HPDE6-E6E7 (cell line): Measurements from ENCODE around the gene CCSER2.
"Not testable (repeated sequence)": the region's sequence is repeated elsewhere in the genome, so short reads cannot be mapped to it uniquely, and the experiment has no call there.

Experiments
- DNase-seq: peaks from one replicate; pipeline ENCODE4 v3.0.0; 2011; ENCODE audit warnings: missing footprints; ENCODE audit errors: extremely low spot score

The CCSER2 gene

DNA sequence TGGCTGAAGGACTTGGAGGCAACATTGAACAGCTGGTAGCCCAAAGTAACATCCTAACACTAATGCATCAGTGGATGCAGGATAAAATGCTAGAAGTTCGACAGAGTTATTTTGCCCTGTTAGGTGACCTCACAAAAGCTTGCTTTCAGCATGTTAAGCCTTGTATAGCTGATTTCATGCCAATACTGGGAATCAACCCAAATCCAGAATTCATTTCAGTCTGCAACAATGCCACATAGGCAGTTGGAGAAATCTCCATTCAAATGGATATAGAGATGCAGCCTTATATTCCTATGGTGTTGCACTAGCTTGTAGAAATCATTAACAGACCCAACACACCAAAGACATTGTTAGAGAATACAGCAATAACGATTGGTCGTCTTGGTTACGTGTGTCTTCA, 62.9 kb downstream of the CCSER2 start:
- no peak for DNase-seq

GRCh38 chr10:84392181-84392580, 63.8 kb downstream of the CCSER2 start:
- DNase-seq, result no peak

DNA sequence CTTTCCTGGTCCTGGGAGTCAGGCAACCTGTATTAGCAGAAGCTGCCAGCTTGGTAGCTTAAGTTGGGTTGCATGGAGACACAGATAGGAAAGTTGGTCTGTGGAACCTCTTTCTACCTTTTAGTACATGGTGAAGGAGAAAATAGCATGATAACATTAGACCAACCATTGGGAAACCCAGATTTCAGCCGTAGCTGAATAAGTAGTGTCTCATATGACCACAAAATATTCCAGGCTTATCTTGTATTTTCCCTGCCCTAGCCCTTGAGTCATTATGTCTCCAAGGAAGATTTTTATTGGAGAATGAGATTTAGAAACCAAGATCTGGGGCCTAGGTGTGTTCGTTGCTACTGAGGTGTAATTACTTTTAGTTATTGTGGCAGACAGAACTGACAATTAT, 67.2 kb downstream of the CCSER2 start:
- no peak for DNase-seq

- DNase-seq, result no peak
Measured at GRCh38 chr10:84397735-84398144, 69.4 kb downstream of the CCSER2 start.

- DNase-seq, result no peak
Measured at GRCh38 chr10:84398696-84399095, 70.3 kb downstream of the CCSER2 start.

DNA sequence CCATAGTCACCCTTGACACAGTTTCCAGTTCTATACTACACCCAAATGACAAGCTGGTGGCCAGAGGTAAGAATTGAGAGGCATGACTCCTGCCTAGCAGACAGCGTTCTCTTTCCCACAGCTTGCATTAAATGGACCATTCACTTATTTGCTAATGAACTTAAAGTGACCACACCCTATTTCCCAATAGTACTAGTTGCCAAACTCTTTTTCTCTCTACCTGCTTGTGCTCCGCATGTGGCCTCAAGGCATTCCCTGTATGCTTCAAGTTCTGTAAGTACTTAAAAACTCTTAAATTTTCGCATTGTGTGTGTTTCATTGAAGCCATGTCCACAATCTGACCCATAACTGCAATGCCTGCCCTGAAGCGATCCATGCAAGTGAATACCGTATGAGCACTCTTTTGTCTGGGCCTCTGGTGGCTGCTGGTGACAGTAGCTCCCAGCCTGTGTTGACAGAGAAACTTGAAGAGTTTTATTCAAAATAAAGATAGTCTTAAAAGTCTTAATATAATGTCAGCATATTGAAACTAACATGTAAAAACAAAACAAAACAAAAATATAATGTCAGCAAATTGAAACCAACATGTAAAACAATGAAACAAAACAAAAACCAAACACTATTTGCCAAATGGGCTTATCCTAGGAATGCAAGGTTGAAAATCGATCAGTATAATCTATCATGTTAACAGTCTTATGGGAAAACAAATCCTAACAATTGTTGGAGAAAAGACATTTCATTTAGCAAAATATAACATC, 73.6 kb downstream of the CCSER2 start:
- DNase-seq, result no peak

GRCh38 chr10:84404783-84405182, 76.4 kb downstream of the CCSER2 start:
- no peak for DNase-seq

GRCh38 chr10:84405662-84406061, 77.3 kb downstream of the CCSER2 start:
- DNase-seq, result no peak

GRCh38 chr10:84406561-84406960, 78.2 kb downstream of the CCSER2 start:
- DNase-seq, result no peak

DNA sequence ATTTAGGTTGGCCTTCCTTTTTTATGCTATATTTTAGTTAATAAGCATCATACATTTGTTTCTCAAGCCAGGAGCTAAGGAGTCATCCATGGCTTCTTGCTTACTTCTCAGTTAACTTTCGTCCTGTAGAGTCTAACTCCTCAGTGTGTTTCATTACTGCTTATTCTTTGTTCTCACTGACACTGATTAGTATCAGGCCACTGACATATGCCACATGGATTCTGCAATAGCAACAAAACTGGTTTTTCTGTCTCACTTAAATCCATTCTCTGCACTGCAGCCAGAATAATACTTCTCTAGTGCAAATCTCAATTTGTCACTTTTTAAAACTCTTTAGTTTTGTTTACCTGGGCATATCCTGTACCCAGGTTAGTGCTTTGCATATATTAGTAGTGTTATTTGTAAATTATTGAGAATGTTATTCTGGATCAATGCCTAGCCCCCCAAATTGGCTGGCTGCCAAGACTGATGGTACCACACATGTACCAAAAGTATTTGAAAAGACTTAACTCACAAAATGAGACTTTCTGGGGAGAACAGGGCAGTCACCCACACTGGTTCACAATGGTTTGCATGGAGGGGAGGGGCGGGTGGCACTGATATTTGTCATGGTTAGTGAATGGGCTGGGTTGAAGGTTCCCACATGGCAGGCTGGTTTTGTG, 79.1 kb downstream of the CCSER2 start:
- DNase-seq, result peak; percentile 4

GRCh38 chr10:84412482-84412881, 84.1 kb downstream of the CCSER2 start:
- DNase-seq, result no peak

DNA sequence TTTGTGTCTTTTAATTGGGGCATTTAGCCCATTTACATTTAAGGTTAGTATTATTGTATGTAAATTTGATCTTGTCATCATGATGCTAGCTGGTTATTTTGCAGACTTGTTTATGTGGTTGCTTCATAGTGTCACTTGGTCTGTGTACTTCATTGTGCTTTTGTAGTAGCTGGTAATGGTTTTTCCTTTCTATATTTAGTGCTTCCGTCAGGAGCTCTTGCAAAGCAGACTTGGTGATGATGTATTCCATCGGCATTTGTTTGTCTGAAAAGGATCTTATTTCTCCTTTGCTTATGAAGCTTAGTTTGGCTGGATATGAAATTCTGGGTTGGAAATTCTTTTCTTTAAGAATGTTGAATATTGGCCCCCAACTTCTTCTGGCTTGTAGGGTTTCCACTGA, 85.7 kb downstream of the CCSER2 start:
- not testable (repeated sequence) for DNase-seq

- no peak for DNase-seq
Measured at GRCh38 chr10:84415539-84416244, 87.3 kb downstream of the CCSER2 start.

DNA sequence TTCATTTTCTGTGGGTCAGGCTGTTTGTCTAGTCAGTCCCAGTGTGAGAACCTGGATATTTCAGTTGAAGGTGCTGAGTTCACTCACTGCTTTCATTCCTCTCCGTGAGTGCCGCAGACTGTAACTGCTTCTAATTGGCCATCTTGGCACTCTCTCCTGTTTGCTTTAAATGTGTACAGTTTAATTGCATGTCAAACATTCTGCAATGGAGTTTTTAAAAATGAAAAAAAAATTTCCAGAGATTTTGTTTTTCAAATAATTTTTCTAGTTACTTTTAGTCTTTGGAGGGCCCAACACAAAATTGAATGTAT, 87.8 kb downstream of the CCSER2 start:
- no peak for DNase-seq

GRCh38 chr10:84423719-84424118, 95.3 kb downstream of the CCSER2 start:
- no peak for DNase-seq

DNA sequence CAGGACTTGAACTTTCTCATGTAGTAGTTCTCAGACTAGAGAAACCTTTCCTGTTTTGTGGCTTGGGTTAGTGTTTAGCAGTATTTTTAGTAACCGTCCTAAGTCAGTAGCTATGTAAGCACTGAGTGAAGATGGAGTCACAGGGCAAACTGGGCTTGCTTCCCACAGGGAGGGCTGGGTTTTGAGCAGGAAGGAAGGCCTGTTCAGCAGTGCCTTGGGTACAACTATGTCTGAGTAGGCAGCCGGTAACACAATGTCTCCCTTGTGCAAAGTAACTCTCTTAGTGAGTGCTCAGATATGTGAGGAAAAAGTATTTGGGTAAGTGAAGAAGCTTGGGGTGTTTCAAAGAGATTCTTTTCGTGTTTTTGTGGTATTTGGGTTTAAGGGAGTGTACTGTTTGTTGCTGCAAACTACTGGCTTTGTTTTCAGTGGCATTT, 96.4 kb downstream of the CCSER2 start:
- DNase-seq, result peak; percentile 49

- no peak for DNase-seq
Measured at GRCh38 chr10:84427903-84428650, 99.7 kb downstream of the CCSER2 start.

DNA sequence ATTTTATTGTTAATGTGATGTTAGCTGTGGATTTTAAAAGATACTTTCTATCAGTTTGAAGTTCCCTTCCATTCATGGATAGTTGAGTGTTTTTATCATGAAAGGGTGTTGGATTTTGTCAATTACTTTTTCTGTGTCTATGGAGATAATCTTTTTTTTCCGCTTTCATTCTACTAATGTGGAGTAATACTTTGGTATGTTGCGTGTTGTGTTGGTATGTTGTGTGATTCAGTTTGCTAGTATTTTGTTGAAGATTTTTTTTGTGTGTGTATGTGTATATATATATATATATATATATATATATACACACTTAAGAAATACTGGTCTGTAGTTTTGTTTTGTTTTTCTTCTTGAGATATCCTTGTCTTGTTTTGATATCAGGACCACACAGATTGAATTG, 100.3 kb downstream of the CCSER2 start:
- no peak for DNase-seq

- DNase-seq, result peak; percentile 41
Measured at GRCh38 chr10:84429926-84430520, 101.6 kb downstream of the CCSER2 start.

- no peak for DNase-seq
Measured at GRCh38 chr10:84432891-84433290, 104.5 kb downstream of the CCSER2 start.

DNA sequence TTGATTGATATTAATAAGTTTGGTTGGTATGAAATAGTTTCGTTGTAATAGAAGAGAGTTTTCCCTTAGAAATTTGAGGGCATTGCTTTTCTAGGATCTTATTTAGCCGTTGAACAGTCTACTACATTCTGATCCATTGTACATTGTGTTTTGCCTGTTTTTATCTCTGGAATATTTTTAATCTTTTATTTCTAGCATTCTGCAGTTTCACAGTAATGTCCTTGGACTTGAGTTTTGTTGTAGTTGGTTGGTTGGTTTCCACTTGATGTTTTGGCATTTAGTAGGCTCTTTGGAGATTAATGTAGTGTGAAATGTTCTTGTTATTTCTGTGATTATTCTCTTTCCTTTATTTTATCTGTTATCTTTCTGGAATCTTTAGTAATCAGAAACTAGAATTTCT, 112.4 kb downstream of the CCSER2 start:
- no peak for DNase-seq
